ENCODE data around the gene ADCY10. TPM values are rescaled to one million over a fixed set of nuclear protein-coding genes. Genes with fewer than 3 reads are reported as not detected.
"Not testable (repeated sequence)": the region's sequence is repeated elsewhere in the genome, so short reads cannot be mapped to it uniquely, and the experiment has no call there.

ADCY10 gene
- total and polyA plus RNA-seq, 2 of the 4 experiments (the other 2 are of a cell fraction), result under 0.01 to 0.03 TPM

- H2AK5ac ChIP-seq (ENCODE audit: low read depth, low read length); H3K4me3 ChIP-seq (ENCODE audit: insufficient read depth, low read depth, low read length); H4K5ac ChIP-seq (ENCODE audit: low read depth, low read length); H4K8ac ChIP-seq (ENCODE audit: low read depth in 2 of 2, low read length in 2 of 2); H3K79me1 ChIP-seq (ENCODE audit: low read depth in 1 of 2, low read length in 2 of 2); DNase-seq; intact Hi-C loops (cut with micrococcal nuclease); H3K23ac ChIP-seq (ENCODE audit: low read depth, low read length); H2BK15ac ChIP-seq (ENCODE audit: low read depth, low read length); H3K4me1 ChIP-seq (ENCODE audit: control insufficient read depth, insufficient read depth, low read length); H4K20me1 ChIP-seq (ENCODE audit: insufficient read depth, low read length); in situ Hi-C loops (cut with MboI; ENCODE audit: low sequenced_read_pairs); H2BK120ac ChIP-seq (ENCODE audit: low read depth, low read length); H2AK9ac ChIP-seq (replicated peaks; ENCODE audit: low read depth, low read length, poor library complexity); H3K27ac ChIP-seq (ENCODE audit: insufficient read depth, low read length); H3K9me3 ChIP-seq (ENCODE audit: control insufficient read depth, insufficient read depth, low read length); H4K91ac ChIP-seq (ENCODE audit: insufficient read depth, low read depth, low read length); dilution Hi-C loops (cut with HindIII; ENCODE audit: low sequenced_read_pairs, unreplicated experiment); H2BK5ac ChIP-seq (ENCODE audit: low read depth, low read length, poor library complexity, severe bottlenecking); POLR2A ChIA-PET (ENCODE audit: unreplicated experiment); BruUV-seq (replicated peaks); H3K18ac ChIP-seq (ENCODE audit: low read depth, low read length); H3K36me3 ChIP-seq (ENCODE audit: control insufficient read depth, insufficient read depth, low read length); H3K27me3 ChIP-seq (ENCODE audit: control insufficient read depth, insufficient read depth, low read length); ATAC-seq (ENCODE audit: low read depth); H3K9me1 ChIP-seq (ENCODE audit: insufficient read depth, low read length); H2BK20ac ChIP-seq (ENCODE audit: low read depth, low read length); H3K14ac ChIP-seq (replicated peaks; ENCODE audit: low read depth, low read length); H2AFZ ChIP-seq (replicated peaks; ENCODE audit: low read length, poor library complexity); H3K56ac ChIP-seq (ENCODE audit: extremely low read depth, insufficient read depth, low read length); H3K4ac ChIP-seq (ENCODE audit: low read depth, low read length); H3K4me2 ChIP-seq (ENCODE audit: low read depth, low read length); H3K9ac ChIP-seq (ENCODE audit: low read depth, low read length): not testable (repeated sequence)
- no CpG with 5 or more reads among the region's 2 CpGs for WGBS, 2 experiments (ENCODE audit: extremely low coverage in 2 of 2, insufficient read length in 1 of 2)
- CTCF ChIA-PET, result interaction anchor here (0.6 kb wide), 1 partner anchor 454 kb away, joined by 3 read pairs; no protein-coding TSS in a partner anchor
These were observed 47.6 kb downstream of the ADCY10 start for GRCh38 chr1:167866326-167866725.

- dilution Hi-C loops (cut with HindIII; ENCODE audit: low sequenced_read_pairs, unreplicated experiment); H4K8ac ChIP-seq (ENCODE audit: low read depth in 2 of 2, low read length in 2 of 2); H3K23ac ChIP-seq (ENCODE audit: low read depth, low read length); intact Hi-C loops (cut with micrococcal nuclease); POLR2A ChIA-PET (ENCODE audit: unreplicated experiment); H2BK5ac ChIP-seq (ENCODE audit: low read depth, low read length, poor library complexity, severe bottlenecking); H3K79me1 ChIP-seq (ENCODE audit: low read depth in 1 of 2, low read length in 2 of 2); H3K9me1 ChIP-seq (ENCODE audit: insufficient read depth, low read length); H2BK120ac ChIP-seq (ENCODE audit: low read depth, low read length); H3K4me3 ChIP-seq (ENCODE audit: insufficient read depth, low read depth, low read length); ATAC-seq (ENCODE audit: low read depth); H4K91ac ChIP-seq (ENCODE audit: insufficient read depth, low read depth, low read length); H2BK20ac ChIP-seq (ENCODE audit: low read depth, low read length); H3K9me3 ChIP-seq (ENCODE audit: control insufficient read depth, insufficient read depth, low read length); H3K4ac ChIP-seq (ENCODE audit: low read depth, low read length); DNase-seq; H3K9ac ChIP-seq (ENCODE audit: low read depth, low read length); H2BK15ac ChIP-seq (ENCODE audit: low read depth, low read length); H2AFZ ChIP-seq (replicated peaks; ENCODE audit: low read length, poor library complexity); H3K36me3 ChIP-seq (ENCODE audit: control insufficient read depth, insufficient read depth, low read length); H3K14ac ChIP-seq (replicated peaks; ENCODE audit: low read depth, low read length); in situ Hi-C loops (cut with MboI; ENCODE audit: low sequenced_read_pairs); BruUV-seq (replicated peaks); H3K56ac ChIP-seq (ENCODE audit: extremely low read depth, insufficient read depth, low read length); H3K18ac ChIP-seq (ENCODE audit: low read depth, low read length); H3K27me3 ChIP-seq (ENCODE audit: control insufficient read depth, insufficient read depth, low read length); H3K27ac ChIP-seq (ENCODE audit: insufficient read depth, low read length); H3K4me2 ChIP-seq (ENCODE audit: low read depth, low read length); H3K4me1 ChIP-seq (ENCODE audit: control insufficient read depth, insufficient read depth, low read length); H4K20me1 ChIP-seq (ENCODE audit: insufficient read depth, low read length); H2AK9ac ChIP-seq (replicated peaks; ENCODE audit: low read depth, low read length, poor library complexity); H2AK5ac ChIP-seq (ENCODE audit: low read depth, low read length); H4K5ac ChIP-seq (ENCODE audit: low read depth, low read length): not testable (repeated sequence)
- CTCF ChIA-PET, result interaction anchor here (0.6 kb wide), 1 partner anchor 455 kb away, joined by 3 read pairs; no protein-coding TSS in a partner anchor
- WGBS, 2 experiments (ENCODE audit: extremely low coverage in 2 of 2, insufficient read length in 1 of 2), result 100% methylated on average over 1 of the region's 10 CpGs; no CpG with 5 or more reads in 1 of the 2 experiments
These were observed 48.1 kb downstream of the ADCY10 start for GRCh38 chr1:167865804-167866308.

Data from IMR-90 (cell line).